H9 (cell line): ENCODE results near the gene LGALS9. TPM values are rescaled to one million over a fixed set of nuclear protein-coding genes. Genes with fewer than 3 reads are reported as not detected.

Experiments
- DNase-seq: peaks from one replicate; pipeline ENCODE4 v3.0.0-alpha.2; 2017
- H2AFZ ChIP-seq: one replicate; pipeline ENCODE4 v1.6.1; 2013; ENCODE audit warnings: mild to moderate bottlenecking, low read length, control low read depth, moderate library complexity
- H2AK5ac ChIP-seq: 2 replicates; pipeline ENCODE4 v1.6.1; 2013; ENCODE audit warnings: low read length, control low read depth, mixed read lengths; ENCODE audit not compliant: insufficient read length
- H2BK120ac ChIP-seq: one replicate; pipeline ENCODE4 v1.6.1; 2013; ENCODE audit warnings: low read depth, mild to moderate bottlenecking, low read length, control low read depth, inconsistent platforms; ENCODE audit not compliant: poor library complexity, severe bottlenecking
- H2BK12ac ChIP-seq: 2 replicates; pipeline ENCODE4 v1.6.1; 2013; ENCODE audit warnings: low read length, control low read depth, mixed read lengths, low read depth; ENCODE audit not compliant: insufficient read length
- H2BK15ac ChIP-seq: 2 replicates; pipeline ENCODE4 v1.6.1; 2013; ENCODE audit warnings: low read depth, low read length, control low read depth
- H2BK20ac ChIP-seq: one replicate; pipeline ENCODE4 v1.6.1; 2013; ENCODE audit warnings: low read depth, mild to moderate bottlenecking, low read length, control low read depth, inconsistent platforms; ENCODE audit not compliant: poor library complexity, severe bottlenecking
- H2BK5ac ChIP-seq: 2 replicates; pipeline ENCODE4 v1.6.1; 2013; ENCODE audit warnings: low read length, control low read depth, mixed read lengths; ENCODE audit not compliant: insufficient read length
- H3K14ac ChIP-seq: 2 replicates; pipeline ENCODE4 v1.6.1; 2013; ENCODE audit warnings: low read length, control low read depth; ENCODE audit not compliant: insufficient read depth
- H3K18ac ChIP-seq: 2 replicates; pipeline ENCODE4 v1.6.1; 2013; ENCODE audit warnings: low read depth, mild to moderate bottlenecking, mixed read lengths, low read length, control low read depth; ENCODE audit not compliant: insufficient read length
- H3K23ac ChIP-seq: 2 replicates; pipeline ENCODE4 v1.6.1; 2013; ENCODE audit warnings: low read length, control low read depth, mixed read lengths, low read depth; ENCODE audit not compliant: insufficient read length
- H3K23me2 ChIP-seq: 2 replicates; pipeline ENCODE4 v1.6.1; 2013; ENCODE audit warnings: low read depth, mild to moderate bottlenecking, mixed read lengths, low read length, control low read depth; ENCODE audit not compliant: insufficient read length, poor library complexity, severe bottlenecking
- H3K27ac ChIP-seq: 2 replicates; pipeline ENCODE4 v1.5.1; 2013; ENCODE audit warnings: low read length, control low read depth, mixed read lengths, low read depth; ENCODE audit not compliant: insufficient read length
- H3K27me3 ChIP-seq: 2 replicates; pipeline ENCODE4 v1.6.1; 2013; ENCODE audit warnings: low read length, control low read depth, inconsistent platforms; ENCODE audit not compliant: insufficient read depth
- H3K4ac ChIP-seq: 2 replicates; pipeline ENCODE4 v1.6.1; 2013; ENCODE audit warnings: low read depth, mild to moderate bottlenecking, control low read depth, inconsistent platforms, low read length, moderate library complexity
- H3K4me1 ChIP-seq: 2 replicates; pipeline ENCODE4 v1.6.1; 2013; ENCODE audit warnings: low read length, control low read depth, inconsistent platforms; ENCODE audit not compliant: insufficient read depth
- H3K4me2 ChIP-seq: 2 replicates; pipeline ENCODE4 v1.6.1; 2013; ENCODE audit warnings: low read length, control low read depth, mixed read lengths; ENCODE audit not compliant: insufficient read length, insufficient read depth
- H3K56ac ChIP-seq: 2 replicates; pipeline ENCODE4 v1.6.1; 2013; ENCODE audit warnings: low read depth, mild to moderate bottlenecking, mixed read lengths, low read length, control low read depth; ENCODE audit not compliant: insufficient read length
- H3K79me1 ChIP-seq: 2 replicates; pipeline ENCODE4 v1.6.1; 2013; ENCODE audit warnings: low read depth, mild to moderate bottlenecking, moderate library complexity, low read length, control low read depth, inconsistent platforms; ENCODE audit not compliant: insufficient read depth, poor library complexity, severe bottlenecking
- H3K79me2 ChIP-seq: 2 replicates; pipeline ENCODE4 v1.6.1; 2013; ENCODE audit warnings: low read length, control low read depth, inconsistent platforms; ENCODE audit not compliant: insufficient read depth
- H3K9ac ChIP-seq: 2 replicates; pipeline ENCODE4 v1.6.1; 2013; ENCODE audit warnings: low read length, control low read depth, mixed read lengths; ENCODE audit not compliant: insufficient read length; ENCODE audit errors: extremely low read depth
- H3K9me3 ChIP-seq: one replicate; pipeline ENCODE4 v1.6.1; 2013; ENCODE audit warnings: low read depth, low read length, inconsistent platforms; ENCODE audit not compliant: control insufficient read depth
- H3T11ph ChIP-seq: one replicate; pipeline ENCODE4 v1.6.1; 2013; ENCODE audit warnings: mild to moderate bottlenecking, low read length, control low read depth, inconsistent platforms
- H4K20me1 ChIP-seq: one replicate; pipeline ENCODE4 v1.6.1; 2013; ENCODE audit not compliant: control insufficient read depth, insufficient read length, insufficient read depth
- H4K5ac ChIP-seq: 2 replicates; pipeline ENCODE4 v1.6.1; 2013; ENCODE audit warnings: low read depth, mild to moderate bottlenecking, mixed read lengths, low read length, control low read depth; ENCODE audit not compliant: insufficient read length
- H4K8ac ChIP-seq: replicated peaks from 2 replicates; pipeline ENCODE4 v1.6.1; 2013; ENCODE audit warnings: low read length, control low read depth, mixed read lengths, low read depth; ENCODE audit not compliant: insufficient read length
- H4K91ac ChIP-seq: 2 replicates; pipeline ENCODE4 v1.6.1; 2013; ENCODE audit warnings: low read depth, mild to moderate bottlenecking, moderate library complexity, mixed read lengths, low read length, control low read depth; ENCODE audit not compliant: insufficient read length
- H3K27ac Mint-ChIP-seq, 3 experiments: 2 replicates in 2 of 3; 3 replicates in 1 of 3; pipeline ENCODE4 v1.8.0; 2020 to 2021; ENCODE audit warnings: mixed read lengths in 3 of 3, mild to moderate bottlenecking in 1 of 3, moderate library complexity in 1 of 3
- H3K27me3 Mint-ChIP-seq: 2 replicates; pipeline ENCODE4 v1.8.0; 2021; ENCODE audit warnings: low read depth, mild to moderate bottlenecking, moderate library complexity, mixed read lengths
- H3K36me3 Mint-ChIP-seq, 3 experiments: 2 replicates in 2 of 3; 3 replicates in 1 of 3; pipeline ENCODE4 v1.8.0; 2020 to 2021; ENCODE audit warnings: low read depth in 3 of 3, mixed read lengths in 3 of 3; ENCODE audit not compliant: insufficient read depth in 1 of 3
- H3K4me1 Mint-ChIP-seq, 2 experiments: 2 replicates each; pipeline ENCODE4 v1.8.0; 2020; ENCODE audit warnings: mixed read lengths in 2 of 2
- H3K4me3 Mint-ChIP-seq, 2 experiments: 2 replicates in 1 of 2; 3 replicates in 1 of 2; pipeline ENCODE4 v1.8.0; 2020 to 2021; ENCODE audit warnings: mild to moderate bottlenecking in 2 of 2, mixed read lengths in 2 of 2, moderate library complexity in 1 of 2
- H3K9me3 Mint-ChIP-seq, 2 experiments: 2 replicates in 1 of 2; 3 replicates in 1 of 2; pipeline ENCODE4 v1.8.0; 2020; ENCODE audit warnings: mild to moderate bottlenecking in 2 of 2, mixed read lengths in 2 of 2, moderate library complexity in 1 of 2
- CTCF ChIP-seq: fragments of 200-600 bp; sonication (generic); conservative IDR thresholded peaks from 3 replicates; pipeline ENCODE4 v1.8.0; 2021; ENCODE audit warnings: antibody characterized with exemption, mild to moderate bottlenecking
- WGBS: extraction: QIAGEN DNeasy Blood & Tissue Kit; methylation state at CpG from one replicate; pipeline ENCODE4 v1.1.7; 2013; ENCODE audit warnings: missing lambda C conversion rate, low lambda C conversion rate, mixed read lengths; ENCODE audit not compliant: insufficient read length; ENCODE audit errors: extremely low coverage; 5-methylcytosine and 5-hydroxymethylcytosine counted together
- total RNA-seq: library from RNA; stranded (reverse); gene quantifications from 2 replicates; pipeline ENCODE4 v1.2.1, GENCODE V29; 2021

LGALS9 gene
- total RNA-seq, 1 experiment from 2014 or later, result 2.5 TPM

- H4K8ac ChIP-seq, result no peak overlapping the region
- no peaks in the 10 kb centered on the region for H3K9me3 ChIP-seq
- H2BK20ac ChIP-seq, result no peak overlapping the region
- no peaks in the 10 kb centered on the region for H3K23me2 ChIP-seq
- Mint-ChIP-seq H3K4me1 (no peaks in the 10 kb centered on the region), H3K9me3 (no peaks in the 10 kb centered on the region), H3K27ac (no peak overlapping the region), H3K27me3 (no peaks in the 10 kb centered on the region), H3K36me3 (peaks cover 2 to 58% (median 28%) of the 10 kb centered on the region in 3 experiments), H3K4me3 (no peak overlapping the region)
- H3K4me2 ChIP-seq, result no peak overlapping the region
- no peaks in the 10 kb centered on the region for H4K20me1 ChIP-seq
- no peaks in the 10 kb centered on the region for H3K4me1 ChIP-seq
- H3K9ac ChIP-seq, result no peak overlapping the region
- H3K56ac ChIP-seq, result no peak overlapping the region
- TF ChIP-seq CTCF, result no peak
- no peak for DNase-seq
- no peak overlapping the region for H2BK15ac ChIP-seq
- no peak overlapping the region for H2AK5ac ChIP-seq
- no peak overlapping the region for H3T11ph ChIP-seq
- no peak overlapping the region for H2BK12ac ChIP-seq
- no peak overlapping the region for H4K91ac ChIP-seq
- no CpG with 5 or more reads among the region's 3 CpGs for WGBS
- no peaks in the 10 kb centered on the region for H3K27me3 ChIP-seq
- H3K79me1 ChIP-seq, result no peaks in the 10 kb centered on the region
- H2BK5ac ChIP-seq, result no peak overlapping the region
- no peak overlapping the region for H4K5ac ChIP-seq
- no peak overlapping the region for H3K18ac ChIP-seq
- H2AFZ ChIP-seq, result no peak overlapping the region
- H3K14ac ChIP-seq, result no peak overlapping the region
- no peak overlapping the region for H2BK120ac ChIP-seq
- H3K79me2 ChIP-seq, result no peaks in the 10 kb centered on the region
- H3K23ac ChIP-seq, result no peak overlapping the region
- no peak overlapping the region for H3K27ac ChIP-seq
- no peak overlapping the region for H3K4ac ChIP-seq
Measured at GRCh38 chr17:27612160-27612770, 18.7 kb upstream of the LGALS9 start.
